Measurements from ENCODE around the gene ZKSCAN1. TPM values are rescaled to one million over a fixed set of nuclear protein-coding genes. Genes with fewer than 3 reads are reported as not detected.
"Not testable (repeated sequence)": the region's sequence is repeated elsewhere in the genome, so short reads cannot be mapped to it uniquely, and the experiment has no call there.

Gene ZKSCAN1
- 83.3 TPM for total RNA-seq

DNA sequence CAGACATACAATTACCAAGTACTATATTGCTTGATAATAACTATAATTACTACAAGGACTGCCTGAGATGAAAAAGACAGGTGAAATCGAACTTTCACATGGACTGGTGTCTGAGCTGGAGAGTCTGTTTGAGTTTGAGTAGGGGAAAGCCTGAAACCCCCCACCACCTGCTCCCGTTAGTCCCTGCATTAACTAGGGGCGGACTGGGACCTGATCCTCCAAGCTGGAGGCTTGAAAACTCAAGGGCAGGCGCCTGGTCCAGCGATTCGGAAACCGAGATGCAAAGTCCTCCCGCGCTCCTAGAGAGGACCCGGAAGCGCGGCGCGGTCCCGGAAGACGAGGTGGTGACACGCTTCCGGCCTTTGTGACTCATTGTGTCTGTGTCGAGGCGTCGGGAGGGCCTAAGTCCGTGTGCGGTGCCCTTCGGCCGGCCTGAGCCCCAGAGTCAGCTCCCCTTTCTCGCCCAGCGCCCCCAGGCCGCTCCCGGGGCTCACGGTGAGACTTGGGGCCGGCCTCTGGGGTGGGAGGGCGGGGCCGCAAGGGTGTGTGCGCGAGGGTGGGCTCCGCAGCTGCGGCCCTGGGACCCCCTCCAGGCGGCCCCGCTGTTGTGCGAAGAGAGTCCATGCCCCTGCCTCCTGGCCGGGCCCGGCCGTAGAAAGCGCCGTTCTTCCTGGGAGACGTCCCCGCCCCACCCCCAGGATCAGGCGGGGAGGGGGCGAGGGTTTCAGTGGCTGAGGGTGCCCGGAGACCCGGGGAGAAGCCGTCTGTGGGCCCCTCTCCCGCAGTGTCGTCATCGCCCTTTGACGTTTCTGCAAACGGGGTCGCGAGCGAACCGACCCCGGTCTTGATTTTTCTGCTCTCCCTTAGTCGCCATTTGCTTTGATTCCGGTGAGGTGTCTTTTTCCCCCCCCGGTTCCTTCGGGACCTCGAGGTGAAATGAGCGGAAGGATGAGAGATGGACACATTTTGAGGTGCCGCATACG, at the start of gene ZKSCAN1:
Gene ZKSCAN1, plus strand, starts transcription at position 365 of the 983 bp plus-strand sequence. CDS start 7,911 bp downstream, outside the sequence.
- DNase-seq: peak; percentile 84

DNA sequence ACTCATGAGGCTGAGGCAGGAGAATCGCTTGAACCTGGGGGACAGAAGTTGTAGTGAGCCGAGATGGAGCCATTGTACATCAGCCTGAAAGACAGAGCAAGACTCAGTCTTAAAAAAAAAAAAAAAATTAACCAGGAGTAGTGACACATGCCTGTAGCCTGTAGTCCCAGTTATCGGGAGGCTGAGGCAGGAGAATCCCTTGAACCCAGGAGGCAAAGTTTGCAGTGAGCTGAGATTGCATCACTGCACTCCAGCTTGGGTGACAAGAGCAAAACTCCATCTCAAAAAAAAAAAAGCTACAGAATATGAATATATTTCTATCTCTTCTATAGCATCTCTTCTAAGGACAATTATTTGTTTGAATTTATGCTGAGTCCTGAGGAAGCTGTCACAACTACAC, 46.1 kb upstream of the ZKSCAN1 start:
- no peak for DNase-seq

- DNase-seq: not testable (repeated sequence)
Observed at GRCh38 chr7:99969813-99970212, 45.6 kb upstream of the ZKSCAN1 start.

- DNase-seq: no peak
Observed at GRCh38 chr7:99971242-99971641, 44.2 kb upstream of the ZKSCAN1 start.

DNA sequence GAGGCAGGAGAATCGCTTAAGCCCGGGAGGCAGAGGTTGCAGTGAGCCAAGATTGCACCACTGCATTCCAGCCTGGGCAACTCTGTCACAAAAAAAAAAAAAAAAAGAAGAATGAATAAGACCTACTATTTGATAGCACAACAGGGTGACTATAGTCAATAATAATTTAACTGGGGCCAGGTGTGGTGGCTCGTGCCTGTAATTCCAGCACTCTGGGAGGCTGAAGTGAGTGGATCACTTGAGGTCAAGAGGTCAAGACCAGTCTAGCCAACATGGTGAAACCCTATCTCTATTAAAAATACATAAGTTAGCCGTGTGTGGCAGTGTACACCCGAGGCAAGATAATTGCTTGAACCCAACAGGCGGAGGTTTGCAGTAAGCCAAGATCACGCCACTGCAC, 41.6 kb upstream of the ZKSCAN1 start:
- not testable (repeated sequence) for DNase-seq

GRCh38 chr7:99974681-99975080, 40.7 kb upstream of the ZKSCAN1 start:
- DNase-seq: no peak

- DNase-seq: peak; percentile 44
Observed at GRCh38 chr7:99975782-99976521, 39.4 kb upstream of the ZKSCAN1 start, which contains the start of gene AZGP1. TSS of gene AZGP1 (minus strand) at chr7:99976031. CDS start at chr7:99976020, 11 bp downstream.

DNA sequence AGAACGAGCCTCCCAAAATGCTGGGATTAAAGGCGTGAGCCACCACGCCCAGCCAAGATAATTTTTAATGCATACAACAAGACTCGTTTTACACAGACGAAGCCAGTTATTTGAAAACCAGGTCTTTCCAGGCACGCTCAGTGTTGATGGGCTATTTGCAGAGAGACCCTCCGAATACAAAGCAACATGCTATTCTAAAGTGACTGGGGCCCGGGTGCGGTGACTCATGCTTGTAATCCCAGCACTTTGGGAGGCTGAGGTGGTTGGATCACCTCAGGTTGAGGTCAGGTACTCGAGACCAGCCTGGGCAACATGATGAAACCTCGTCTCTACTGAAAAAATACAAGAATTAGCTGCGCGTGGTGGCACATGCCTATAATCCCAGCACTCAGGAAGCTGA, 38.8 kb upstream of the ZKSCAN1 start:
- no peak for DNase-seq

DNA sequence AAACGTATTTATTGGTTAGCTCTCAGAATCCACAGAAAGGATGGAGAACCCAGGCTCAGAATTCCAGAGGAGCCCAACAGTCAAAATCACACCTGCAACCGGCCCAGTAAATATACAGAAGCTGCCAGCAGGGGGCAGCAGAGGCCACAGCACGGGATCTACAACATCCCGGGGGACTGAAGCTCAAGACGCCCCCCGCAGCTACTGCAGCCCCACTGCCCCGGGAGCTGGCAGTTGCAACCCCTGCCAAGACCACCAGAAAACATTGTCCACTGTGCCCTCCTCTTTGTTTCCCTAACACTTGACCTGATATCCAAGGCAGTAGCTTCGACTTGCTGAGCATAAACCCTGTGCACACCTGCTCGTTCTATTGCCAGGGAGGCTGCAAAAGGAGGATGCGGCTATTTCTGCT, 35.6 kb upstream of the ZKSCAN1 start:
- DNase-seq: peak; percentile 16

- DNase-seq: not testable (repeated sequence)
Observed at GRCh38 chr7:99980448-99980872, 34.9 kb upstream of the ZKSCAN1 start.

DNA sequence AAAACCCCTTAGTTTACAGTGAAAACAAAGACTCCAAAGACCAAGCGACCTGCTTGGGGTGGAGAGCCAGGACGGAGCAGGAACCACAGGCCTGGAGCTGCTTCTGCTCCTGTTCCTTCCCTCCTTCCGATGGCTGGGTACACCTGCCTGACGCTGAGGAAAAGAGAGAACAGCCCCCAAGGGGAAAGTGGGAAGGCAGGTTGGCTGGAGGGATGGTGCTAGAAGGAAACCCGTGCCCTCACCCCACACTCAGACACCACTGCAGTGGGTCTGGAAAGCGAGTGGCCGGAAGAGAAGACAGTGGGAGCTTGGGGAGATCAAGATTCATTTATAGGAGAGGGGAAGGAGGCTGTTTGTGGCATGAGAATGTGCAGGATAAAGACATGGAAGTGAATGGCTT, 34.3 kb upstream of the ZKSCAN1 start:
- not testable (repeated sequence) for DNase-seq

DNA sequence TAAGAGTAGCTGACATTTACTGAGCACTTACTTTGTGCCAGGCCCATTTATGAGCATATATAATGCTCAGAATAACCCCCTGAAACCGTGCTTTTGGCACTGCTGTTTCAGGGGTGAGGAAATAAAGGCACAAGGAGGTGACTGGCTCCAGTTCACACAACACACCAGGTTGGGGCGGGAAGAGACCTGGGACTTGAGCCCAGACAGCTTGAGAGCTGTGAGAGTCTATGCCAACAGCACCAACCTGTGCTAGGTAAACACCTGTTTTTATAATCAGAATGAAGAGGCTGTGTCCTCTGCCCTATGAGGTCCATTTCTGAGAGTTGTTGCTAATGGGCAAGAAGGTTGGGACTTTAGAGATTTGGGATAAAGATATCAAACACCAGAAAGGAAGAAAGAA, 30.8 kb upstream of the ZKSCAN1 start:
- no peak for DNase-seq

- not testable (repeated sequence) for DNase-seq
Observed at GRCh38 chr7:99987306-99987705, 28.1 kb upstream of the ZKSCAN1 start.

DNA sequence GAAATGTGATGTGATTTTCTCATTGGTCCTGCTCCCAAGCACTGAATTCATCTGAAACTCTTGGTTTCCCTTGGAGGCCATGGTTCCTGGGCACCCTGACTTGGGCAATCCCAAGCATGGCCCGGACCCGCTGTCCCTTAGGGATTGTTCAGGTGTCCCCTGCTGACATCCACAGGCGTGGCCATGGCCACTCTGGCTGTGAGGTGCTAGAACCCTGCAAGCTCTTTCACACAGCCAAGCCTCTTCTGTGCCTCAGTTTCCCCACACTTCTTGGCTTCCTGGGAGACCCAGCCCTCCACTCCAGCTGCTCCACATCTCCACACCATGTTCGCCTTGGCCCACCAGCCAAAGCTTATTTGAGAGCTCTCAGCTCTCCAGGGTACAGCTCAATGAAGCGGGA, 27.6 kb upstream of the ZKSCAN1 start:
- no peak for DNase-seq

GRCh38 chr7:99990460-99990852, 24.9 kb upstream of the ZKSCAN1 start:
- DNase-seq: no peak

- DNase-seq: not testable (repeated sequence)
Observed at GRCh38 chr7:99991543-99991942, 23.9 kb upstream of the ZKSCAN1 start.

DNA sequence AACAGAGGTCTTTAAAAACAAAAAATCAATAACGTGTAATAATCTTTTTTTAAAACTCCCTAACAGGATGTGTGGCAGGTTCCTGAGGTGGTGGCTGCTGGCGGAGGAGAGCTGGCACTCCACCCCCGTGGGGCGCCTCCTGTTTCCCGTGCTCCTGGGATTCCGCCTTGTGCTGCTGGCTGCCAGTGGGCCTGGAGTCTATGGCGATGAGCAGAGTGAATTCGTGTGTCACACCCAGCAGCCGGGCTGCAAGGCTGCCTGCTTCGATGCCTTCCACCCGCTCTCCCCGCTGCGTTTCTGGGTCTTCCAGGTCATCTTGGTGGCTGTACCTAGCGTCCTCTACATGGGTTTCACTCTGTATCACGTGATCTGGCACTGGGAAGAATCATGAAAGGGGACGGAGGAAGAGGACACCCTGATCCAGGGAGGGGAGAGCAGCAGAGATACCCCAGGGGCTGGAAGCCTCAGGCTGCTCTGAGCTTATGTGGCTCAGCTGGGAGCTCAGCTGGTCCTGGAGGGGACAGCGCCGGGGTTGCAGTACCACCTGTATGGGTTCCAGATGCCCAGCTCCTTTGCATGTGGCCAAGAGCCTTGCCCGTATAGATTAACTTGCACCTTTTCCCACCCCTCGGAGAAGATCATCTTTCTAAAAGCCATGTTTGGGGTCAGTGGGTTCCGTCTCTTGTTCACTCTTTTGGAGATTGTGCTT, 22.9 kb upstream of the ZKSCAN1 start:
- DNase-seq: no peak

GRCh38 chr7:99994819-99995218, 20.6 kb upstream of the ZKSCAN1 start:
- no peak for DNase-seq

- DNase-seq: no peak
Observed at GRCh38 chr7:99996755-99997544, 18.4 kb upstream of the ZKSCAN1 start.

GRCh38 chr7:99997545-99998137, 17.8 kb upstream of the ZKSCAN1 start:
- DNase-seq: no peak

DNA sequence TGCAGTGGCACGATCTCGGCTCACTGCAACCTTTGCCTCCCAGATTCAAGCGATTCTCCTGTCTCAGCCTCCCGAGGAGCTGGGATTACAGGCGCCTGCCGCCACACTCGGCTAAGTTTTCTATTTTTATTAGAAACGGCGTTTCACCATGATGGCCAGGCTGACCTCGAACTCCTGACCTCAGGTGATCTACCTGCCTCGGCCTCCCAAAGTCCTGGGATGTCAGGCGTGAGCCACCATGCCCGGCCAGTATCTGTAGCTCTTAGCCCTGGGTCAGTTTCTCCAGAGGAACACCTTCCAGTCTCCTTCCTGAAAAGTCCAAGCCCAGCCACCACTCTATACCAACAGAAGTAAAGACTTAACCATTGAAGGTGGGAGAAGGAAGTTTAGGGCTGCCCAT, 15.2 kb upstream of the ZKSCAN1 start:
- no peak for DNase-seq

Measured in occipital lobe (tissue), 2 donors.